B cell (primary cell): ENCODE data around the gene LSM14B. TPM values are rescaled to one million over a fixed set of nuclear protein-coding genes. Genes with fewer than 3 reads are reported as not detected.

ENCODE experiments used
- ATAC-seq: fragments of 200-7000 bp; cut with Tn5 transposase; one replicate; pipeline ENCODE4 v1.10.0; 2021; ENCODE audit warnings: low read depth, mild to moderate bottlenecking, moderate number of reproducible peaks, moderate library complexity
- CTCF ChIA-PET: fragments of 350-600 bp; sonication (Branson Sonifier 250); formaldehyde crosslinking; loops from one replicate; lab custom pipeline; 2021; ENCODE audit warnings: antibody characterized with exemption, inconsistent platforms; lab: Charles Lee
- POLR2A ChIA-PET: fragments of 350-600 bp; sonication (Branson Sonifier 250); formaldehyde crosslinking; loops from one replicate; lab custom pipeline; 2021; ENCODE audit warnings: antibody characterized with exemption; lab: Charles Lee
- DNase-seq: peaks from one replicate; pipeline ENCODE4 v3.0.0; 2013
- H2AFZ ChIP-seq: 2 replicates; pipeline ENCODE4 v1.6.1; 2012; ENCODE audit warnings: mild to moderate bottlenecking, low read depth, low read length; ENCODE audit not compliant: insufficient read depth, poor library complexity, severe bottlenecking
- H3K27ac ChIP-seq, 2 donors: 1 replicate in 1 of 2; 2 replicates in 1 of 2; pipeline ENCODE4 v1.5.1; 2012 to 2013; ENCODE audit warnings: low read length in 2 of 2, mild to moderate bottlenecking in 2 of 2, moderate library complexity in 1 of 2
- H3K27me3 ChIP-seq, 4 experiments: fragments of 200-600 bp in 1 of 4; sonication (generic) in 1 of 4; replicated peaks in 1 of 4; 1 replicate in 2 of 4; 2 replicates in 2 of 4; pipeline versions ENCODE4 v1.6.1 to v1.7.0; 2013 to 2016; ENCODE audit warnings: low read length in 3 of 4, mild to moderate bottlenecking in 2 of 4, mixed read lengths in 1 of 4, moderate library complexity in 1 of 4; ENCODE audit not compliant: insufficient read depth in 4 of 4, control insufficient read depth in 3 of 4; ENCODE audit errors: control extremely low read depth in 1 of 4
- H3K36me3 ChIP-seq, 2 experiments: replicated peaks in 1 of 2; 1 replicate in 1 of 2; 2 replicates in 1 of 2; pipeline versions ENCODE4 v1.6.1 to v1.7.1; 2013; ENCODE audit warnings: low read length in 1 of 2; ENCODE audit not compliant: insufficient read depth in 2 of 2, control insufficient read depth in 1 of 2; ENCODE audit errors: control extremely low read depth in 1 of 2, extremely low read depth in 1 of 2
- H3K4me1 ChIP-seq, 2 donors: fragments of 200-600 bp in 1 of 2; sonication (generic) in 1 of 2; 1 replicate in 1 of 2; 2 replicates in 1 of 2; pipeline versions ENCODE4 v1.5.1 to v1.6.1; 2013 to 2017; ENCODE audit warnings: low read length in 2 of 2; ENCODE audit not compliant: control insufficient read depth in 2 of 2, insufficient read depth in 2 of 2
- H3K4me2 ChIP-seq: replicated peaks from 2 replicates; pipeline ENCODE3; 2012; ENCODE audit warnings: mild to moderate bottlenecking, low read depth, low read length; ENCODE audit not compliant: poor library complexity, severe bottlenecking
- H3K4me3 ChIP-seq, 5 experiments: fragments of 200-600 bp in 1 of 5; sonication (generic) in 1 of 5; 1 replicate in 3 of 5; 2 replicates in 2 of 5; pipeline versions ENCODE4 v1.5.1 to v1.7.0; 2011 to 2016; ENCODE audit warnings: low read length in 4 of 5, mild to moderate bottlenecking in 4 of 5, low read depth in 2 of 5, control low read depth in 1 of 5, moderate library complexity in 1 of 5; ENCODE audit not compliant: insufficient read depth in 1 of 5; ENCODE audit errors: control extremely low read depth in 1 of 5, extremely low read depth in 1 of 5
- H3K79me2 ChIP-seq: fragments of 200-600 bp; sonication (generic); one replicate; pipeline ENCODE4 v1.6.0; 2016; ENCODE audit warnings: low read length; ENCODE audit not compliant: control insufficient read depth, insufficient read depth
- H3K9ac ChIP-seq: fragments of 200-600 bp; sonication (generic); 2 replicates; pipeline ENCODE4 v1.6.1; 2017; ENCODE audit warnings: mild to moderate bottlenecking, low read length, moderate library complexity
- H3K9me3 ChIP-seq, 3 donors: one replicate each; pipeline versions ENCODE4 v1.6.1 to v1.7.1; 2013; ENCODE audit warnings: low read length in 2 of 3; ENCODE audit not compliant: control insufficient read depth in 2 of 3, insufficient read depth in 1 of 3; ENCODE audit errors: control extremely low read depth in 1 of 3
- H4K20me1 ChIP-seq: 2 replicates; pipeline ENCODE4 v1.6.0; 2012; ENCODE audit warnings: mild to moderate bottlenecking, low read length; ENCODE audit not compliant: insufficient read depth, control insufficient read depth, poor library complexity, severe bottlenecking
- H3K27ac Mint-ChIP-seq: one replicate; pipeline ENCODE4 v1.8.0; 2021; ENCODE audit warnings: mixed read lengths
- H3K27me3 Mint-ChIP-seq: one replicate; pipeline ENCODE4 v1.8.0; 2021; ENCODE audit warnings: mixed read lengths
- H3K4me1 Mint-ChIP-seq: one replicate; pipeline ENCODE4 v1.8.0; 2021; ENCODE audit warnings: mixed read lengths
- H3K4me3 Mint-ChIP-seq: one replicate; pipeline ENCODE4 v1.8.0; 2021; ENCODE audit warnings: mixed read lengths
- H3K9me3 Mint-ChIP-seq: one replicate; pipeline ENCODE4 v1.8.0; 2022; ENCODE audit warnings: mixed read lengths; ENCODE audit not compliant: insufficient read depth
- EZH2 ChIP-seq: IDR thresholded peaks from 2 replicates; pipeline ENCODE4 v1.6.1; 2012; ENCODE audit warnings: borderline replicate concordance, low read depth, mild to moderate bottlenecking, moderate library complexity, low read length; ENCODE audit not compliant: insufficient read depth, poor library complexity, severe bottlenecking
- WGBS: methylation state at CpG from one replicate; pipeline ENCODE4 v1.1.5; 2013; ENCODE audit warnings: missing lambda C conversion rate; ENCODE audit not compliant: insufficient coverage; 5-methylcytosine and 5-hydroxymethylcytosine counted together
- intact Hi-C: fragments of 100-400 bp; cut with micrococcal nuclease; formaldehyde crosslinking; loops from one replicate; pipeline ENCODE4 v1.10.0; 2022
- polyA plus RNA-seq: library from polyadenylated mRNA; depleted of rRNA; stranded (reverse); fragments of >200 nt; gene quantifications from 2 replicates; pipeline ENCODE4 v1.2.3, GENCODE V29; 2012
- total RNA-seq, 2 donors: library from RNA; stranded (reverse); fragments of 120-200 nt in 1 of 2; gene quantifications; 1 replicate in 1 of 2; 2 replicates in 1 of 2; pipeline versions ENCODE4 v1.2.3 to v1.2.4, GENCODE V29; 2013 to 2022
- TF ChIP-seq, protein P1 (sequence below): fragments of 200-600 bp; IDR thresholded peaks from one replicate; pipeline ENCODE4 v1.8.0; 2022; ENCODE audit warnings: antibody characterized with exemption, mild to moderate bottlenecking

LSM14B gene
- total and polyA plus RNA-seq, 2 donors (not counting 1 experiment from before 2014, with no cell fraction given) = 26.8 to 52.8 TPM

DNA sequence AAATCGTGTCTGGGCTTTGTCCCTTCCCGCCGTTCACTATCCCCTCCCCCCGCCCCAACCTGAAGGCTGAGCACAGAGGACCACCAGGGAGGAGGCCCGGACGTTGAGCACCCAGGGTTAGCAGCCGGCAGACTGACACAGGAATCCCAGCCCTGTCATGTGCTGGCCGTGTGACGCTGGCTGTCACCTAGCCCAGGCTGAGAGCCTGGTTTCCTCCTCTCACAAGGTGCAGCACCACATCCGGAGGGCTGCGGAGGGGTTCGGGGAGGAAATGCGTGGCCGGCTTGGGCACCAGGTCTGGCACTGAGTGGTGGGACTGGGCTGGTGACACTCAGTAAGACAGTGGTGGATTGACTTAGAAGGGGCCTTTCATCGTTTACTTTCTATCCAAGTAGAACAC, 4.6 kb upstream of the LSM14B start:
- peaks cover 4% of the 10 kb centered on the region for H3K4me1 Mint-ChIP-seq
- ChIA-PET CTCF (no interaction called here), POLR2A (no interaction called here)
- no peak overlapping the region for H3K27ac ChIP-seq
- no peak overlapping the region for H3K27ac Mint-ChIP-seq
- peaks cover 0 to 59% (median 12%) of the 10 kb centered on the region in 3 donors for H3K9me3 ChIP-seq
- DNase-seq = peak; percentile 62
- H3K4me3 ChIP-seq = no peak overlapping the region
- peaks cover 2% of the 10 kb centered on the region for H3K27me3 Mint-ChIP-seq
- no peaks in the 10 kb centered on the region for H3K36me3 ChIP-seq
- H3K9ac ChIP-seq = no peak overlapping the region
- no peak for ATAC-seq
- peak overlapping the region; percentile 16 for H2AFZ ChIP-seq
- H3K4me1 ChIP-seq = peaks cover 7 to 16% of the 10 kb centered on the region in 2 donors
- no peaks in the 10 kb centered on the region for H4K20me1 ChIP-seq
- H3K9me3 Mint-ChIP-seq = peaks cover 3% of the 10 kb centered on the region
- no peaks in the 10 kb centered on the region for H3K79me2 ChIP-seq
- H3K4me3 Mint-ChIP-seq = no peak overlapping the region
- intact Hi-C loops = no loop called here
- peaks cover 0 to 10% (median 0%) of the 10 kb centered on the region in 4 experiments for H3K27me3 ChIP-seq
- H3K4me2 ChIP-seq = peak overlapping the region; percentile 28
- TF ChIP-seq, protein P1, sequence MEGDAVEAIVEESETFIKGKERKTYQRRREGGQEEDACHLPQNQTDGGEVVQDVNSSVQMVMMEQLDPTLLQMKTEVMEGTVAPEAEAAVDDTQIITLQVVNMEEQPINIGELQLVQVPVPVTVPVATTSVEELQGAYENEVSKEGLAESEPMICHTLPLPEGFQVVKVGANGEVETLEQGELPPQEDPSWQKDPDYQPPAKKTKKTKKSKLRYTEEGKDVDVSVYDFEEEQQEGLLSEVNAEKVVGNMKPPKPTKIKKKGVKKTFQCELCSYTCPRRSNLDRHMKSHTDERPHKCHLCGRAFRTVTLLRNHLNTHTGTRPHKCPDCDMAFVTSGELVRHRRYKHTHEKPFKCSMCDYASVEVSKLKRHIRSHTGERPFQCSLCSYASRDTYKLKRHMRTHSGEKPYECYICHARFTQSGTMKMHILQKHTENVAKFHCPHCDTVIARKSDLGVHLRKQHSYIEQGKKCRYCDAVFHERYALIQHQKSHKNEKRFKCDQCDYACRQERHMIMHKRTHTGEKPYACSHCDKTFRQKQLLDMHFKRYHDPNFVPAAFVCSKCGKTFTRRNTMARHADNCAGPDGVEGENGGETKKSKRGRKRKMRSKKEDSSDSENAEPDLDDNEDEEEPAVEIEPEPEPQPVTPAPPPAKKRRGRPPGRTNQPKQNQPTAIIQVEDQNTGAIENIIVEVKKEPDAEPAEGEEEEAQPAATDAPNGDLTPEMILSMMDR = no peak
- TF ChIP-seq EZH2 = no peak
- 33% methylated on average over 11 of the region's 15 CpGs for WGBS

DNA sequence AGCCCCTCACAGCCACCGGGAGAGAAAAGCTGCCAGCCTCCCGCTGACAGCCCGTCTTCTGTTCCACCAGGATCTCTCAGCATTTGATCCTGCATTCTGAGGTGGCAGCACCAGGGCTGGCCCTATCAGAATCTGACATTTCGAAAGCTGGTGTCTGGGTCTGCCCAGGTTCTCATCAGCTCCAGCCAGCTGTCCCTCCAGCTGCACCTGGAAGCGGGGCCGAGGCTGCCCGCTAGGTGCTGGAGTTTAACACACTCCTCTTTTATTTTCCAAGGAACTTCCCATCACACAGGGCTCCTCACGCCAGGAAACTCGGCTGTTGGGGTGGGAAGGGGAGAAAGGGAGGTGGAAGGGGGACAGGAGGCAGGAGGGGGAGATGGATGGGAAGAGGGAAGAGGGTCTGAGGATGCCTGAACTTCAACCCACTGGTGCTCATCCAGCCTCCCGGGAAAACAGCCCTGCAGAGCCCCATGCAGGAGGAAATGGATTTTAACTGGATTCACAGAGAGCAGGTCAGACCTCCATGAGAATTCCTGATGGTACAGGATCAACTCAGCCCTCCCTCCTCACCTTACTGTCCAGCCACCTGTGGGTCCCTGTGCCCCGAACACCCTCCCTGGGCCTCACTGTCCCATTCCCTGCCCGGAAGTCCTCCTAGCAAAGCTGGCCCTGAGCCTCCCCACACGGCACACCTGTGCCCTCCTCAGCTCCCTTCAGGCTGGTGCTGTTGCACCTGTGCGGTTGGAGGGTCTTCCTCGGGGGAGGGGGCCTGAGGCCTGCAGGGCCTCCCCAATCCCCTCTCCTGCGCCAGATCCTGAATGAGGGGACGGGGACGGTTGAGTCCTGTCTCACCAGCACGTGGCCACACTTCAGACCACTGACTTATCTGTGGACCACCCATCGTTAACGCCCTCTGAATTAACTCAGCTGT, 3.9 kb upstream of the LSM14B start:
- WGBS = 77% methylated on average over 15 of the region's 21 CpGs
- Histone ChIP-seq H3K4me2 (peak overlapping the region; percentile 28), H3K27me3 (peaks cover 0 to 5% (median 0%) of the 10 kb centered on the region in 4 experiments), H2AFZ (peak overlapping the region; percentile 16), H3K4me1 (peaks cover 11 to 20% of the 10 kb centered on the region in 2 donors), H3K79me2 (peaks cover 6% of the 10 kb centered on the region), H3K9me3 (peaks cover 0 to 52% (median 5%) of the 10 kb centered on the region in 3 donors), H3K9ac (no peak overlapping the region), H4K20me1 (peaks cover 5% of the 10 kb centered on the region), H3K36me3 (no peaks in the 10 kb centered on the region), H3K4me3 (no peak overlapping the region), H3K27ac (no peak overlapping the region)
- Mint-ChIP-seq H3K27me3 (peaks cover 2% of the 10 kb centered on the region), H3K4me3 (no peak overlapping the region), H3K4me1 (peaks cover 6% of the 10 kb centered on the region), H3K9me3 (no peaks in the 10 kb centered on the region), H3K27ac (no peak overlapping the region)
- ATAC-seq (no peak), DNase-seq (no peak)
- intact Hi-C loops = no loop called here
- ChIA-PET CTCF (interaction anchor here (1.3 kb wide), 1 partner anchor 16 kb away, joined by 4 read pairs; no protein-coding TSS in a partner anchor), POLR2A (interaction anchor here (1.2 kb wide), 1 partner anchor 9 kb away, joined by 3 read pairs; no protein-coding TSS in a partner anchor)
- TF ChIP-seq EZH2 = no peak
- TF ChIP-seq, protein P1 = no peak
